Loucy (cell line): Measurements from ENCODE around the gene ATP6V0A4.

Source experiments
- EZH2phosphoT487 ChIP-seq: fragments of 200-600 bp; IDR thresholded peaks from 2 replicates; pipeline ENCODE4 v1.6.1; 2018; ENCODE audit warnings: antibody characterized with exemption, mild to moderate bottlenecking, moderate library complexity, borderline replicate concordance
- TF ChIP-seq, protein P1 (sequence below): fragments of 200-600 bp; sonication (generic); conservative IDR thresholded peaks from 2 replicates; pipeline ENCODE4 v1.5.1; 2014; ENCODE audit warnings: mild to moderate bottlenecking, antibody characterized with exemption, low read length

- TF ChIP-seq, protein P1, sequence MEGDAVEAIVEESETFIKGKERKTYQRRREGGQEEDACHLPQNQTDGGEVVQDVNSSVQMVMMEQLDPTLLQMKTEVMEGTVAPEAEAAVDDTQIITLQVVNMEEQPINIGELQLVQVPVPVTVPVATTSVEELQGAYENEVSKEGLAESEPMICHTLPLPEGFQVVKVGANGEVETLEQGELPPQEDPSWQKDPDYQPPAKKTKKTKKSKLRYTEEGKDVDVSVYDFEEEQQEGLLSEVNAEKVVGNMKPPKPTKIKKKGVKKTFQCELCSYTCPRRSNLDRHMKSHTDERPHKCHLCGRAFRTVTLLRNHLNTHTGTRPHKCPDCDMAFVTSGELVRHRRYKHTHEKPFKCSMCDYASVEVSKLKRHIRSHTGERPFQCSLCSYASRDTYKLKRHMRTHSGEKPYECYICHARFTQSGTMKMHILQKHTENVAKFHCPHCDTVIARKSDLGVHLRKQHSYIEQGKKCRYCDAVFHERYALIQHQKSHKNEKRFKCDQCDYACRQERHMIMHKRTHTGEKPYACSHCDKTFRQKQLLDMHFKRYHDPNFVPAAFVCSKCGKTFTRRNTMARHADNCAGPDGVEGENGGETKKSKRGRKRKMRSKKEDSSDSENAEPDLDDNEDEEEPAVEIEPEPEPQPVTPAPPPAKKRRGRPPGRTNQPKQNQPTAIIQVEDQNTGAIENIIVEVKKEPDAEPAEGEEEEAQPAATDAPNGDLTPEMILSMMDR = no peak
- no peak for TF ChIP-seq EZH2phosphoT487
These were observed 44.4 kb downstream of the ATP6V0A4 start for GRCh38 chr7:138753610-138754009.
